ENCODE measurements around the gene WDFY2. TPM values are rescaled to one million over a fixed set of nuclear protein-coding genes. Genes with fewer than 3 reads are reported as not detected.

WDFY2 gene
- total RNA-seq, 1 donor from 2014 or later: 20.7 TPM

- H3K27me3 Mint-ChIP-seq (ENCODE audit: unreplicated experiment): no peaks in the 10 kb centered on the region
- H3K4me1 Mint-ChIP-seq (ENCODE audit: unreplicated experiment): peaks cover 21% of the 10 kb centered on the region
- H3K4me3 Mint-ChIP-seq (ENCODE audit: unreplicated experiment): no peak overlapping the region
- peaks cover 10% of the 10 kb centered on the region for H3K36me3 Mint-ChIP-seq (ENCODE audit: unreplicated experiment)
- H3K27ac Mint-ChIP-seq (ENCODE audit: unreplicated experiment): peak overlapping the region; percentile 43
- H3K9me3 Mint-ChIP-seq (ENCODE audit: unreplicated experiment): no peaks in the 10 kb centered on the region
- DNase-seq (ENCODE audit: extremely low spot score, unreplicated experiment): no peak
- no peak for TF ChIP-seq CTCF (IDR thresholded peaks at IDR 0.05)
These were observed 96.9 kb downstream of the WDFY2 start for GRCh38 chr13:51681037-51681678.

GRCh38 chr13:51682686-51683085, 98.4 kb downstream of the WDFY2 start:
- Mint-ChIP-seq H3K9me3 (ENCODE audit: unreplicated experiment) (no peaks in the 10 kb centered on the region), H3K4me1 (ENCODE audit: unreplicated experiment) (peaks cover 21% of the 10 kb centered on the region), H3K36me3 (ENCODE audit: unreplicated experiment) (peaks cover 4% of the 10 kb centered on the region), H3K4me3 (ENCODE audit: unreplicated experiment) (no peak overlapping the region), H3K27me3 (ENCODE audit: unreplicated experiment) (no peaks in the 10 kb centered on the region), H3K27ac (ENCODE audit: unreplicated experiment) (no peak overlapping the region)
- no peak for TF ChIP-seq CTCF (IDR thresholded peaks at IDR 0.05)
- DNase-seq (ENCODE audit: extremely low spot score, unreplicated experiment): no peak

GRCh38 chr13:51683597-51683996, 99.3 kb downstream of the WDFY2 start:
- Mint-ChIP-seq H3K4me3 (ENCODE audit: unreplicated experiment) (no peak overlapping the region), H3K27me3 (ENCODE audit: unreplicated experiment) (no peaks in the 10 kb centered on the region), H3K36me3 (ENCODE audit: unreplicated experiment) (peaks cover 2% of the 10 kb centered on the region), H3K4me1 (ENCODE audit: unreplicated experiment) (peaks cover 20% of the 10 kb centered on the region), H3K9me3 (ENCODE audit: unreplicated experiment) (no peaks in the 10 kb centered on the region), H3K27ac (ENCODE audit: unreplicated experiment) (no peak overlapping the region)
- DNase-seq (ENCODE audit: extremely low spot score, unreplicated experiment): no peak
- TF ChIP-seq CTCF (IDR thresholded peaks at IDR 0.05): no peak

GRCh38 chr13:51684076-51684475, 99.8 kb downstream of the WDFY2 start:
- no peak for DNase-seq (ENCODE audit: extremely low spot score, unreplicated experiment)

More at GRCh38 chr13:51684076-51684475, 99.8 kb downstream of the WDFY2 start:
- Mint-ChIP-seq H3K4me1 (ENCODE audit: unreplicated experiment) (peaks cover 17% of the 10 kb centered on the region), H3K4me3 (ENCODE audit: unreplicated experiment) (no peak overlapping the region), H3K27ac (ENCODE audit: unreplicated experiment) (no peak overlapping the region), H3K9me3 (ENCODE audit: unreplicated experiment) (no peaks in the 10 kb centered on the region), H3K27me3 (ENCODE audit: unreplicated experiment) (no peaks in the 10 kb centered on the region), H3K36me3 (ENCODE audit: unreplicated experiment) (peaks cover 2% of the 10 kb centered on the region)
- no peak for TF ChIP-seq CTCF (IDR thresholded peaks at IDR 0.05)

Data from osteocyte (in vitro differentiated cells).